ENCODE measurements around the gene CHD1.

CHD1 gene

DNA sequence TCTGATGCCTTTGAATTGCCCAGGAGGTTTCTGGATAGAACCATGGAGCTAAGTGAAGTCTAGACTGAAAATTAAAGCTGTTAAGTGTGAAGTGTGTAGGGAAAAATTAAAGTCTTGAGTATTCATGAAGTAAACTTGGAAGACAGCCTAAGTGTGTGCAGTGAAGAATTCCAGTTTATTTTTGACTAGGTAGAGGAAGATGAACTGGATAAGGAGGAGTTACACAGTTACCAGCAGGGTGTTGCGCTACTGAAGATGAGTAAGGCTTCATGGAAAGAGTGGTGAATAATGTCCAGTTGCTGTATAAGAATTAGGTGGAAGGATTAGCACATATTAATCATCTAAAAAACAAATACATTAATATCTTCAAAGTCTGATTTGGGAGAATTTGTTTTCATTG, 5.7 kb upstream of the CHD1 start:
- DNase-seq (ENCODE audit: low spot score) = no peak
- TF ChIP-seq, protein P1, sequence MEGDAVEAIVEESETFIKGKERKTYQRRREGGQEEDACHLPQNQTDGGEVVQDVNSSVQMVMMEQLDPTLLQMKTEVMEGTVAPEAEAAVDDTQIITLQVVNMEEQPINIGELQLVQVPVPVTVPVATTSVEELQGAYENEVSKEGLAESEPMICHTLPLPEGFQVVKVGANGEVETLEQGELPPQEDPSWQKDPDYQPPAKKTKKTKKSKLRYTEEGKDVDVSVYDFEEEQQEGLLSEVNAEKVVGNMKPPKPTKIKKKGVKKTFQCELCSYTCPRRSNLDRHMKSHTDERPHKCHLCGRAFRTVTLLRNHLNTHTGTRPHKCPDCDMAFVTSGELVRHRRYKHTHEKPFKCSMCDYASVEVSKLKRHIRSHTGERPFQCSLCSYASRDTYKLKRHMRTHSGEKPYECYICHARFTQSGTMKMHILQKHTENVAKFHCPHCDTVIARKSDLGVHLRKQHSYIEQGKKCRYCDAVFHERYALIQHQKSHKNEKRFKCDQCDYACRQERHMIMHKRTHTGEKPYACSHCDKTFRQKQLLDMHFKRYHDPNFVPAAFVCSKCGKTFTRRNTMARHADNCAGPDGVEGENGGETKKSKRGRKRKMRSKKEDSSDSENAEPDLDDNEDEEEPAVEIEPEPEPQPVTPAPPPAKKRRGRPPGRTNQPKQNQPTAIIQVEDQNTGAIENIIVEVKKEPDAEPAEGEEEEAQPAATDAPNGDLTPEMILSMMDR (IDR thresholded peaks at IDR 0.05; ENCODE audit: extremely low read depth, missing control alignments) = no peak

DNA sequence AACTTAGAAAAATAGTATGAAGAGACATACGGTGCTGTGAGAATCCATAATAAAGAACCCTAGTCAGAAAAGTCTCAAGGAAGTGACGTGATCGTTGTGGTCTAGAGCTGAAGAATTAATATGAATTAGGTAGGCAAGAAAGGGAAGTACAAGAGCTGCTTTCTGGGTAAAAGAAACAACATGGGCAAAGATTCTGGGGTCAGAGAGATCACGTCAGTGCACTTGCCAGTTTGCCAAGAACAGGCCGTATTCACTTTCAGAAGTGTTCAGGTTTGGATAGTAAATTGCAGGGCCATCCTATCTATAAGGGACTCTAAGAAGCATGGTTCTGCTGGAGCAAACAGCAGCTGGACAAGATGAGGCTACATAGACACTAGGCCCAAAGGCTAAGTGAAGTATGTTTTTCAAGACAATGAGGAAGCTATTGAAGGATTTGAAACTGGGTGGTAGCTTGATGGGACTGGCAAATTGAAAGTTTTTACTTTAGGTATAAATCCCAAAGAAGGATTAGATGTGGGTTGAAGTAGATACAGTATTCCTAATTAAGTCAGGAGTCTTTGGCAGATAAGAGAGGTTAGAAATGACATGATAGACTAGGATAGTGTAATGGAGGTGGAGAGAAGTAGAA, 4.8 kb upstream of the CHD1 start:
- peak; percentile 48 for DNase-seq (ENCODE audit: low spot score)

DNA sequence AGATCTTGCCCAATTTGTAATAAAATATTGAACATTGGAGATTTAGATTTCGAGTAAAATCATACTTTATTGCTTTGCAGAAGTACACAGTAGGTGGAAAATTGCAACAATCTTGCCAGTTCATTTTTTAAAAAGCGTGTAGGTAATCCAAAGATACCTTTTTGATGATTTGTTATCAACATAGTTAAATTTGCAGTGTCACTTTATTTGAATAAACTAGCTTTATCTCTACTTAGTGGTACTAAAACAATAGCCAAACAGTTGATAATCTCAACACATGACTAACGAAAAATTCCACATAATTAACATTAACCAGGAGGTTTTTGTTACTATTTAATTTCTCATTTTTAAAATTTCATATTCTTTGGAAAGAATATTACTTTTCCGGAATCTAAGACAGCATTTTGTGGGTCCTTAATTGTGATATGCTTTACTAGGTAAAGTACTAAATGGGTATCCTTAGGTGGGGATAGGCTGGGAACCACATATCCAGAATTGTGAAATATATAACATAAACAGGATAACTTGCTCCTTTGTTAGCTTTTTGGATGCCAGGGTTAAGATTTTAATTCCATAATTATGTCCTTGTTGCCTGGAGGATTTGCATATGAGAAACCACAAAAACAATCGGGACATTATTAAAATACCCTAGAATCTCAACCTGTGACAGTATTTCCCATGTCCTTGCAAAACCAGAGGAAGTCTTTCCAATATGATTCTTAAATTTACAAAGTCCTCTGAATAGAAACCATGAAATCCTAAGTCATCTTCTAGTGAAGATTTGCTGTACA, 2.4 kb upstream of the CHD1 start:
- TF ChIP-seq, protein P1 (IDR thresholded peaks at IDR 0.05; ENCODE audit: extremely low read depth, missing control alignments) = no peak
- DNase-seq (ENCODE audit: low spot score) = no peak

More for the DNA sequence above, 4.8 kb upstream of the CHD1 start:
- TF ChIP-seq, protein P1 (IDR thresholded peaks at IDR 0.05; ENCODE audit: extremely low read depth, missing control alignments) = no peak

DNA sequence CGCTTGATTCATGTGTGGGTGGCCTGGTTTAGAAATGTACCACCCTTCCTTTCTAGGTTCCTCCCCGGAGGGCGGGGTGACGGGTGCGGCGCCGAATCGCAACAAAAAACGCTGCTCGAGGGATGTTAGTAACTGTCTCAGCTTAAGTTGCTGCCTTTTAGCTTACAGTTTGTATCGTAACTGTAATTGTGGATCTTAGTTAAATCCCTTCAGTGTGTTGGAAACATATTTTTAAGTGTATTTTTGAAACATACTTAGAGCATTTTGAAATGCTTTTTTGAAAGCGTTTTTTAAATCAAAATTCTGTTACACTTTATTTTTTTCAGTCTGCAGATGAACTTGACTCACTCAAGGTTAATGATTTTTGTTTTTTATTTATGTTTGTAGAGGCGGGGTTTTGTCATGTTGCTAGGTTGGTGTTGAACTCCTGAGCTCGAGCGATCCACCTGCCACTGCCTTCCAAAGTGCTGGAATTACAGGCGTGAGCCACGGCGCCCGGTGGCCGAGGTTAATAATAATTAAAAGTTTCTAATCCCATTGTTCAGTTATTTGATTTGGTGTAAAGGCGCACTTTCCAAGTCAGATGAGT, 997 bp upstream of the CHD1 start:
- TF ChIP-seq, protein P1 (IDR thresholded peaks at IDR 0.05; ENCODE audit: extremely low read depth, missing control alignments) = no peak
- DNase-seq (ENCODE audit: low spot score) = peak; percentile 87

DNA sequence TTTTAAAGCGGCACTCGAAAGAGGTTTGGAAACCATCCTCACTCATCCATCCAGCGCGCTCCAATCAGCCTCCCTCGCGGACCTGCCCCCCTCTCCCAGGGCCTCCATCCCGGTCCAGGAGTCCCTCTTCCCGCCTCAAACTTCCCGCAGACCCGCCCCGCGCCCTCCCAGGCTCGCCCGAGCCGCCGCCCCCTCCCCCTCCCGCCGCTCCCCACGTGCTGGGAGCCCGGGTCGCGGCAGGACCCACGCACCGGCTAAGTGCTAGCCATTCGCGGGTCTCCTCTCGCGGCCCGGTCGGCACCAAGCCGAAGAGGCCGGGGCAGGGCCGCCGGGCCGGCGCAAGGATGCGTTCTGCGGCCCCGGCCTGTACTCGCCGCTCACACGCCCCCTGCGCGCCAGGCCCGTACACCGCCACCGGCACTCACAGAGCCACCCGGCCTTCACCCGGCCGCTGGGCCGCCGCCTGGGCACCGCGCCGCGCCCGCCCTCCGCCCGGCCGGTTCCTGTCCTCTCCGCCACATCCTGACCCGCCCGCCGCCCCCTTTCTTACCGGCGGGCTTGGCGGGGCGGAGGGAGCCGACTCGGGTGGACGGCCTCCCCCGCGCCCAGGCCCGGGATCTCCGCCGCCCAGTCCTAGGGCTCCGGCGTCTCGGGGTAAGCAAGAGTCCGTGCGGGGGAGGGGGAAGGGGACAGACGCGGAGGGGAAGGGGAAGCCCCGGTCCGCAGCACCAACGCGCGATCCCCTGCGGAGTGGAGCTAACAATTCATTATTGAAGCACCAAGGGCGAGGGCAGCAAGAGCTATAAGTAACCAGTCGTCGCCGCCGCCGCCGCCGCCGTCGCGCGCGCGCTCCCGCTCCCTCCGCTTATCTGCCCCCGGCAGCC, 576 bp downstream of the CHD1 start:
- peak; percentile 66 for DNase-seq (ENCODE audit: low spot score)
- TF ChIP-seq, protein P1 (IDR thresholded peaks at IDR 0.05; ENCODE audit: extremely low read depth, missing control alignments) = no peak

DNA sequence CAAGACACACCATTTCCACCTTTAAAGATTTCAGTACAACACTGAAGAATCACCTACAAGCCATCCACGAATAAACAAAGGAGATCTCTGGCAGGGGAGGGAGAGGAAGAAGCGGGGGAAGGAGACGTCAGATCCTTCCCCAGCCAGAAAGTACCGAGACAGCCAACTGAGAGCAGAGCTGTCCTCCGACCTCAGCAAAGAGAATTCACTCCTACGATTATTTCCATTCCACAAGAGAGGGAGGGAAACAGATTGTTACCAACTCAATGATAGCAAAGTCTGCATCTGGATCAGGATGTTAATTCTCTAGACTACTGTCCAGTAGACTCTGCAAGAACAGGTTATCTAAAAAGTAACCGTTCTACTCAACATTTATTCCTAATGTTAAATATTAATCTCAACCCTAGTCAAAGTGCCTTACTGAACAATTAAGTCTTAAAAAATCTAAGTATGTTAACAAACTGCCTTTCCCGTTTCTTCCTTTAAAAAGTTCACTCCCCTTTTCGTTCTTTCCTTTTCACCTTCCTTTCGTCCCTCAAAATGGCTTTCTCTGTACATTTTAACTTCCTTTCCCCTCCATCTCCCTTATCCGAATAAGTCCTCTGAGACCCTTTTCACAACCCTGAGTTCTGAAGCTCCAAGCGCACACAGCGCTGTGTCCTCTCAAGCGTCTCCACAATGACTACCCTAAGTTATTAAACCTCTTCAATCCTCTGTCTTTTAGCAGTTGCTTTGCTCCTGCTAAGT, 1.4 kb downstream of the CHD1 start:
- peak; percentile 66 for DNase-seq (ENCODE audit: low spot score)
- TF ChIP-seq, protein P1 (IDR thresholded peaks at IDR 0.05; ENCODE audit: extremely low read depth, missing control alignments) = no peak

Measured in GM20000 (cell line).